D721Med (cell line): ENCODE measurements around the gene INF2.

Source experiments
- DNase-seq: peaks from one replicate; pipeline ENCODE4 v3.0.0; 2011; ENCODE audit warnings: low spot score; ENCODE audit not compliant: insufficient read length
- FAIRE-seq: peaks from 2 replicates; lab custom pipeline; 2011; peaks lifted over from hg19 to GRCh38; lab: Jason Lieb, UNC
- CTCF ChIP-seq: IDR thresholded peaks from 2 replicates; pipeline ENCODE4 v1.5.1; 2012; ENCODE audit warnings: mild to moderate bottlenecking, control low read depth; ENCODE audit not compliant: insufficient read depth; ENCODE audit errors: missing control alignments

Gene INF2

GRCh38 chr14:104693482-104694431 is 4.3 kb downstream of the INF2 start:
- no peak for TF ChIP-seq CTCF

DNA sequence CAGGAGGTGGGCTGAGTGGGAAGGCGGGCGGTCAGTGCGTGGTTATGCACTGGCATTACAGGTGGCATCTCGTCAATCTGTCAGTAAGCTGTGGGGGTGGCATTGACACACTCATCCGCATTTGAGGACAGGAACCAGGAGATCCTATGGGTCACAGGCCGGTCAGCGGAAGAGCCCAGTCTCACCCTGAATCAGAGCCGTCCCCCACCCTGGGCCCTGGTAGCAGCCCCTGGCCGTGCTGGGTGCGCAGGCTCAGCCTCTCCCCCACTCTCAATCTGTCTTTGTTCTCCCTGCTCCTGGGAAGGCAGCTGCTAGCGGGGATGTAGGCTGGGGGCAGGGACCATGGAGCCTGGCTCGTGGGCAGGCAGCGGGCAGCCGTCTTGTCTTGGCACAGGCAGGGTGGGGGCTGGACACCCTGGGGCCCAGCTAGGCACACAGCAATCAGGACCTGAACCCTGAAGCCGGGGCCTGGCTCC is 5.1 kb downstream of the INF2 start:
- no peak for FAIRE-seq
- no peak for DNase-seq
- no peak for TF ChIP-seq CTCF

More at GRCh38 chr14:104693482-104694431, 4.3 kb downstream of the INF2 start:
- no peak for FAIRE-seq
- DNase-seq = no peak

DNA sequence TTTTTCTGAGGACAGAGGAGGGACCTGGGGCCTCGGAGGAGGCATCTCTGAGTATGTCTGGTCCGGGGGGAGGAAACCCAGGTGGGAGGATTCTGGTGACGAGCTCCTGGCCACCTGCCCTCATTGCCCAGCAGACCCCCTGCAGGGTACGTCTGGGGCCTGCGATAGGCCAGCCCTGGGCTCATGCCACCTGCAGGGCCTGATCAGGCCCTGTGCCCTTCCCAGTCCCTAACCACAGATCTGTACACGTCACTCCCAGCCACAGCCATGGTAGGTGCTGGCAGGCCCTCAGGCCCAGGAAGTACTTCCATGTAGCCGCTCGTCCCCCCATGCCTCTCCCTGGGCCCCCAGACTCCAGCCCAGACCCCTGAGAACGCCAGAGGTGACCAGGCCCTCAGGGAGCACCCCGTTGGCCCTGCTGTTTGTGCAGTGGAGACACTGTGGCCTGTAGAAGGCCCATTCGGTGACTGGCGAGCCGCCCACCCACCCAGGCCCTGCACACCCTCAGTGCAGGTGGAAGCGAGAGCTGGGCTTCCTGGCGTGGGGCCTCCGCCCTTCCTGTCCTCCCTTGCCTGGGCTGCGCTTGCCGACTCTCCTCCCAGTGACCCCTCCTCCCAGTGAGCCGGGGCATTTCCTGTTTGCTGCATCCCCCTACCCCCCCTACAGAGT is 5.7 kb downstream of the INF2 start:
- TF ChIP-seq CTCF = no peak
- DNase-seq = no peak
- no peak for FAIRE-seq

GRCh38 chr14:104695660-104696000 is 6.2 kb downstream of the INF2 start:
- FAIRE-seq (no peak), DNase-seq (no peak)
- no peak for TF ChIP-seq CTCF

- DNase-seq = no peak
- no peak for TF ChIP-seq CTCF
- FAIRE-seq = no peak
Measured at GRCh38 chr14:104696671-104697316, 7.4 kb downstream of the INF2 start.

DNA sequence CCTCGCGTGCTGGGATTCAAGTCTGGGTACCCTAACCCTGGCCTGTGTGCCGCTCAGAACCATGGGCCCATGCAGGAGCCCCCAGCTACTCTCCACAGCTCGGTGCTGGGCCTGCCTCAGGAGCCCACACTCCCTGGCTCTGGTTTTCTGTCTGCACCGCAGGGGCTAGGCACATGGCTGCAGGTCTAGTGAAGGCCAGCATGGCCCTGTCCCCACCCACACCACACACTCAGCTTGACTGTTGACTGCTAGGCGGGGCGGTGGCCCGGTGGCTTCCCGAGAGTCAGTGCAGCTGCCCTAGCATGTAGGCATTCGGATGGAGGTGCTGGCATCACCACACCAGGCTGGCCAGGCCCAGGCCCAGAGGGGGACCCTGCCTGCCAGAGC is 7.9 kb downstream of the INF2 start:
- no peak for FAIRE-seq
- no peak for TF ChIP-seq CTCF
- DNase-seq = no peak
